ENCODE data around the gene MIOX. TPM values are rescaled to one million over a fixed set of nuclear protein-coding genes. Genes with fewer than 3 reads are reported as not detected.

The MIOX gene
- total RNA-seq, 1 donor: not detected

GRCh38 chr22:50485221-50486131 is 1.2 kb upstream of the MIOX start:
- Histone ChIP-seq H4K20me1 (ENCODE audit: insufficient read depth, low read length) (no peaks in the 10 kb centered on the region), H3K27me3 (ENCODE audit: insufficient read depth, low read length) (peaks cover 8% of the 10 kb centered on the region), H3K36me3 (ENCODE audit: insufficient read depth, low read length) (no peaks in the 10 kb centered on the region), H3K4me3 (ENCODE audit: insufficient read depth, low read length) (no peak overlapping the region), H3K9me3 (ENCODE audit: low read depth, low read length) (no peaks in the 10 kb centered on the region), H3K27ac (ENCODE audit: low read depth, low read length) (no peak overlapping the region), H3K79me2 (ENCODE audit: insufficient read depth, low read length) (no peaks in the 10 kb centered on the region), H2AFZ (ENCODE audit: low read length) (no peak overlapping the region), H3K4me2 (ENCODE audit: insufficient read depth, low read length) (no peak overlapping the region), H3K4me1 (ENCODE audit: insufficient read depth, low read length) (no peaks in the 10 kb centered on the region)
- DNase-seq (ENCODE audit: insufficient read length, low spot score, missing footprints): peak; percentile 86
- no peak for TF ChIP-seq CTCF (IDR thresholded peaks at IDR 0.05; ENCODE audit: extremely low read depth, low read depth, low read length)

- no peak overlapping the region for H3K27ac ChIP-seq (ENCODE audit: low read depth, low read length)
- peak overlapping the region; percentile 33 for H3K4me2 ChIP-seq (ENCODE audit: insufficient read depth, low read length)
- H3K27me3 ChIP-seq (ENCODE audit: insufficient read depth, low read length): no peaks in the 10 kb centered on the region
- H3K9me3 ChIP-seq (ENCODE audit: low read depth, low read length): no peaks in the 10 kb centered on the region
- H3K79me2 ChIP-seq (ENCODE audit: insufficient read depth, low read length): no peaks in the 10 kb centered on the region
- TF ChIP-seq CTCF (IDR thresholded peaks at IDR 0.05; ENCODE audit: extremely low read depth, low read depth, low read length): no peak
- no peak overlapping the region for H3K4me3 ChIP-seq (ENCODE audit: insufficient read depth, low read length)
- peak; percentile 83 for DNase-seq (ENCODE audit: insufficient read length, low spot score, missing footprints)
- H4K20me1 ChIP-seq (ENCODE audit: insufficient read depth, low read length): no peaks in the 10 kb centered on the region
- H3K36me3 ChIP-seq (ENCODE audit: insufficient read depth, low read length): no peaks in the 10 kb centered on the region
- no peak overlapping the region for H2AFZ ChIP-seq (ENCODE audit: low read length)
- no peaks in the 10 kb centered on the region for H3K4me1 ChIP-seq (ENCODE audit: insufficient read depth, low read length)
These were observed 789 bp downstream of the MIOX start for GRCh38 chr22:50487290-50488005.

GRCh38 chr22:50488006-50488677 is 1.5 kb downstream of the MIOX start:
- no peaks in the 10 kb centered on the region for H3K79me2 ChIP-seq (ENCODE audit: insufficient read depth, low read length)
- H3K9me3 ChIP-seq (ENCODE audit: low read depth, low read length): no peaks in the 10 kb centered on the region
- TF ChIP-seq CTCF (IDR thresholded peaks at IDR 0.05; ENCODE audit: extremely low read depth, low read depth, low read length): no peak
- no peaks in the 10 kb centered on the region for H3K4me1 ChIP-seq (ENCODE audit: insufficient read depth, low read length)
- H4K20me1 ChIP-seq (ENCODE audit: insufficient read depth, low read length): no peaks in the 10 kb centered on the region
- no peak overlapping the region for H3K27ac ChIP-seq (ENCODE audit: low read depth, low read length)
- DNase-seq (ENCODE audit: insufficient read length, low spot score, missing footprints): peak; percentile 65
- H3K27me3 ChIP-seq (ENCODE audit: insufficient read depth, low read length): no peaks in the 10 kb centered on the region
- H2AFZ ChIP-seq (ENCODE audit: low read length): no peak overlapping the region
- no peak overlapping the region for H3K4me2 ChIP-seq (ENCODE audit: insufficient read depth, low read length)
- H3K4me3 ChIP-seq (ENCODE audit: insufficient read depth, low read length): no peak overlapping the region
- H3K36me3 ChIP-seq (ENCODE audit: insufficient read depth, low read length): no peaks in the 10 kb centered on the region
